IPS DF 4.7 (cell line): Measurements from ENCODE around the gene PHETA2.
"Not testable (repeated sequence)": the region's sequence is repeated elsewhere in the genome, so short reads cannot be mapped to it uniquely, and the experiment has no call there.

Experiments used
- DNase-seq: peaks from one replicate; pipeline ENCODE4 v3.0.0-alpha.2; 2013; ENCODE audit warnings: low spot score; ENCODE audit errors: extremely low read depth

PHETA2 gene

GRCh38 chr22:42104332-42104860 is 30.3 kb downstream of the PHETA2 start:
- not testable (repeated sequence) for DNase-seq

GRCh38 chr22:42108848-42109247 is 34.8 kb downstream of the PHETA2 start:
- DNase-seq = no peak

- no peak for DNase-seq
Measured at GRCh38 chr22:42111798-42112197, 37.8 kb downstream of the PHETA2 start.

GRCh38 chr22:42112793-42113192 is 38.7 kb downstream of the PHETA2 start:
- not testable (repeated sequence) for DNase-seq

- DNase-seq = no peak
Measured at GRCh38 chr22:42114721-42115120, 40.7 kb downstream of the PHETA2 start.

- DNase-seq = not testable (repeated sequence)
Measured at GRCh38 chr22:42115420-42115830, 41.4 kb downstream of the PHETA2 start.

- no peak for DNase-seq
Measured at GRCh38 chr22:42116848-42117424, 42.9 kb downstream of the PHETA2 start.

GRCh38 chr22:42120231-42121021 is 46.4 kb downstream of the PHETA2 start:
- DNase-seq = not testable (repeated sequence)

GRCh38 chr22:42123529-42123928 is 49.5 kb downstream of the PHETA2 start:
- not testable (repeated sequence) for DNase-seq

GRCh38 chr22:42127606-42128005 is 53.6 kb downstream of the PHETA2 start:
- DNase-seq = no peak

GRCh38 chr22:42128007-42128406 is 54.0 kb downstream of the PHETA2 start:
- not testable (repeated sequence) for DNase-seq
